ENCODE data around the gene CPT1A. TPM values are rescaled to one million over a fixed set of nuclear protein-coding genes. Genes with fewer than 3 reads are reported as not detected.

CPT1A gene
- polyA plus RNA-seq, 1 donor (not counting 4 experiments of a cell fraction or from before 2014, with no cell fraction given) = 12.9 TPM

GRCh38 chr11:68881320-68881719 lies 39.6 kb upstream of the CPT1A start:
- no peak for FAIRE-seq
- Histone ChIP-seq H3K27me3 (ENCODE audit: control insufficient read depth, extremely low read depth, insufficient read depth, low read length) (no peaks in the 10 kb centered on the region), H3K79me2 (ENCODE audit: control insufficient read depth, insufficient read depth, low read length) (no peaks in the 10 kb centered on the region), H3K9me1 (ENCODE audit: control insufficient read depth, extremely low read depth, insufficient read depth, low read length) (no peaks in the 10 kb centered on the region), H3K9ac (ENCODE audit: control insufficient read depth, extremely low read depth, insufficient read depth, low read length) (no peak overlapping the region), H3K9me3 (ENCODE audit: control insufficient read depth, low read depth, low read length) (no peaks in the 10 kb centered on the region), H3K36me3 (ENCODE audit: control insufficient read depth in 2 of 2, extremely low read depth in 1 of 2, insufficient read depth in 2 of 2, low read length in 2 of 2) (peaks cover 0 to 5% of the 10 kb centered on the region in 2 experiments), H2AFZ (ENCODE audit: control insufficient read depth, low read length) (no peak overlapping the region), H3K4me3 (ENCODE audit: control insufficient read depth in 2 of 3, extremely low read depth in 1 of 3, insufficient read depth in 2 of 3, low read depth in 1 of 3, low read length in 3 of 3) (no peak overlapping the region), H4K20me1 (ENCODE audit: control insufficient read depth, extremely low read depth, insufficient read depth, low read length) (no peaks in the 10 kb centered on the region), H3K4me1 (ENCODE audit: control insufficient read depth, extremely low read depth, insufficient read depth, low read length) (no peaks in the 10 kb centered on the region), H3K27ac (ENCODE audit: control insufficient read depth, insufficient read depth, low read length) (no peak overlapping the region), H3K4me2 (ENCODE audit: control insufficient read depth, extremely low read depth, insufficient read depth, low read depth, low read length) (no peak overlapping the region)
- dilution Hi-C loops (cut with MboI; ENCODE audit: extremely low pct_ligation_motif_present, low sequenced_read_pairs) = no loop called here
- no peak for DNase-seq (ENCODE audit: low read depth, low spot score)
- TF ChIP-seq EZH2 (IDR thresholded peaks at IDR 0.05; ENCODE audit: low read length) = no peak
- TF ChIP-seq CTCF (optimal IDR thresholded peaks at IDR 0.05 in 1 of 3, IDR thresholded peaks at IDR 0.05 in 1 of 3, conservative IDR thresholded peaks at IDR 0.05 in 1 of 3; ENCODE audit: extremely low read depth in 1 of 3, insufficient read depth in 2 of 3, low read length in 3 of 3) = no peak

- Histone ChIP-seq H3K9me3 (ENCODE audit: control insufficient read depth, low read depth, low read length) (no peaks in the 10 kb centered on the region), H3K4me2 (ENCODE audit: control insufficient read depth, extremely low read depth, insufficient read depth, low read depth, low read length) (no peak overlapping the region), H2AFZ (ENCODE audit: control insufficient read depth, low read length) (no peak overlapping the region), H4K20me1 (ENCODE audit: control insufficient read depth, extremely low read depth, insufficient read depth, low read length) (no peaks in the 10 kb centered on the region), H3K79me2 (ENCODE audit: control insufficient read depth, insufficient read depth, low read length) (no peaks in the 10 kb centered on the region), H3K9ac (ENCODE audit: control insufficient read depth, extremely low read depth, insufficient read depth, low read length) (no peak overlapping the region), H3K9me1 (ENCODE audit: control insufficient read depth, extremely low read depth, insufficient read depth, low read length) (no peaks in the 10 kb centered on the region), H3K27me3 (ENCODE audit: control insufficient read depth, extremely low read depth, insufficient read depth, low read length) (no peaks in the 10 kb centered on the region), H3K27ac (ENCODE audit: control insufficient read depth, insufficient read depth, low read length) (no peak overlapping the region), H3K4me1 (ENCODE audit: control insufficient read depth, extremely low read depth, insufficient read depth, low read length) (no peaks in the 10 kb centered on the region), H3K4me3 (ENCODE audit: control insufficient read depth in 2 of 3, extremely low read depth in 1 of 3, insufficient read depth in 2 of 3, low read depth in 1 of 3, low read length in 3 of 3) (no peak overlapping the region), H3K36me3 (ENCODE audit: control insufficient read depth in 2 of 2, extremely low read depth in 1 of 2, insufficient read depth in 2 of 2, low read length in 2 of 2) (peaks cover 0 to 5% of the 10 kb centered on the region in 2 experiments)
- dilution Hi-C loops (cut with MboI; ENCODE audit: extremely low pct_ligation_motif_present, low sequenced_read_pairs) = no loop called here
- TF ChIP-seq EZH2 (IDR thresholded peaks at IDR 0.05; ENCODE audit: low read length) = no peak
- TF ChIP-seq CTCF (optimal IDR thresholded peaks at IDR 0.05 in 1 of 3, IDR thresholded peaks at IDR 0.05 in 1 of 3, conservative IDR thresholded peaks at IDR 0.05 in 1 of 3; ENCODE audit: extremely low read depth in 1 of 3, insufficient read depth in 2 of 3, low read length in 3 of 3) = no peak
- FAIRE-seq (no peak), DNase-seq (ENCODE audit: low read depth, low spot score) (no peak)
Observed at GRCh38 chr11:68880851-68881250, 39.1 kb upstream of the CPT1A start.
